Epithelial cell of prostate (primary cell): ENCODE results near the gene SOX8.
"Not testable (repeated sequence)": the region's sequence is repeated elsewhere in the genome, so short reads cannot be mapped to it uniquely, and the experiment has no call there.

ENCODE experiments used
- DNase-seq: peaks from one replicate; pipeline ENCODE4 v3.0.0-alpha.2; 2011; ENCODE audit warnings: low read depth, low spot score
- H3K27ac ChIP-seq: fragments of 450-650 bp; 2 replicates; pipeline ENCODE4 v1.5.1; 2017; ENCODE audit warnings: mild to moderate bottlenecking

The SOX8 gene

GRCh38 chr16:952321-952720 is 29.2 kb upstream of the SOX8 start:
- no peak for DNase-seq
- no peak overlapping the region for H3K27ac ChIP-seq

GRCh38 chr16:953818-954217 is 27.8 kb upstream of the SOX8 start:
- H3K27ac ChIP-seq, DNase-seq: not testable (repeated sequence)

GRCh38 chr16:955766-956165 is 25.8 kb upstream of the SOX8 start:
- not testable (repeated sequence) for DNase-seq

GRCh38 chr16:959232-960040 is 22.1 kb upstream of the SOX8 start:
- no peak overlapping the region for H3K27ac ChIP-seq
- no peak for DNase-seq

More at GRCh38 chr16:955766-956165, 25.8 kb upstream of the SOX8 start:
- H3K27ac ChIP-seq: not testable (repeated sequence)

- no peak for DNase-seq
- no peak overlapping the region for H3K27ac ChIP-seq
Observed at GRCh38 chr16:962366-962765, 19.2 kb upstream of the SOX8 start.

- DNase-seq: no peak
- H3K27ac ChIP-seq: no peak overlapping the region
Observed at GRCh38 chr16:962901-963814, 18.4 kb upstream of the SOX8 start.

- H3K27ac ChIP-seq: peak overlapping the region; percentile 47
- no peak for DNase-seq
Observed at GRCh38 chr16:963913-964312, 17.7 kb upstream of the SOX8 start.

GRCh38 chr16:964356-965035 is 17.1 kb upstream of the SOX8 start:
- H3K27ac ChIP-seq: peak overlapping the region; percentile 47
- DNase-seq: peak; percentile 22

GRCh38 chr16:965036-965395 is 16.6 kb upstream of the SOX8 start:
- DNase-seq: no peak
- H3K27ac ChIP-seq: peak overlapping the region; percentile 47

GRCh38 chr16:965487-965886 is 16.1 kb upstream of the SOX8 start:
- no peak overlapping the region for H3K27ac ChIP-seq
- DNase-seq: no peak

- no peak overlapping the region for H3K27ac ChIP-seq
- no peak for DNase-seq
Observed at GRCh38 chr16:966035-966434, 15.5 kb upstream of the SOX8 start.

GRCh38 chr16:966505-966904 is 15.1 kb upstream of the SOX8 start:
- H3K27ac ChIP-seq: no peak overlapping the region
- DNase-seq: no peak

GRCh38 chr16:967077-967541 is 14.5 kb upstream of the SOX8 start:
- DNase-seq: no peak
- no peak overlapping the region for H3K27ac ChIP-seq

- no peak overlapping the region for H3K27ac ChIP-seq
- DNase-seq: no peak
Observed at GRCh38 chr16:967546-968295, 13.8 kb upstream of the SOX8 start.

- DNase-seq: no peak
- no peak overlapping the region for H3K27ac ChIP-seq
Observed at GRCh38 chr16:968620-969019, 12.9 kb upstream of the SOX8 start.

GRCh38 chr16:969508-970385 is 11.8 kb upstream of the SOX8 start:
- peak overlapping the region; percentile 56 for H3K27ac ChIP-seq
- no peak for DNase-seq

GRCh38 chr16:970386-970765 is 11.2 kb upstream of the SOX8 start:
- peak overlapping the region; percentile 56 for H3K27ac ChIP-seq
- no peak for DNase-seq

GRCh38 chr16:970766-971581 is 10.6 kb upstream of the SOX8 start, which contains the start of gene LMF1:
LMF1 (minus strand) TSS chr16:970984; CDS start chr16:970980, 4 bp downstream.
- peak within 1 kb of the TSS; percentile 56 for H3K27ac ChIP-seq
- DNase-seq: peak; percentile 22
